Measurements from ENCODE around the gene LRMDA.

Gene LRMDA

GRCh38 chr10:76025124-76025477 lies 593.7 kb downstream of the LRMDA start:
- no peak for DNase-seq (ENCODE audit: low read depth in 2 of 2)

- no peak for DNase-seq (ENCODE audit: low read depth in 2 of 2)
Measured at GRCh38 chr10:76026176-76026771, 594.9 kb downstream of the LRMDA start.

GRCh38 chr10:76026905-76027304 lies 595.5 kb downstream of the LRMDA start:
- DNase-seq (ENCODE audit: low read depth in 2 of 2) = no peak

- DNase-seq (ENCODE audit: low read depth in 2 of 2) = no peak
Measured at GRCh38 chr10:76029782-76030181, 598.4 kb downstream of the LRMDA start.

- no peak for DNase-seq (ENCODE audit: low read depth in 2 of 2)
Measured at GRCh38 chr10:76031099-76031498, 599.7 kb downstream of the LRMDA start.

DNA sequence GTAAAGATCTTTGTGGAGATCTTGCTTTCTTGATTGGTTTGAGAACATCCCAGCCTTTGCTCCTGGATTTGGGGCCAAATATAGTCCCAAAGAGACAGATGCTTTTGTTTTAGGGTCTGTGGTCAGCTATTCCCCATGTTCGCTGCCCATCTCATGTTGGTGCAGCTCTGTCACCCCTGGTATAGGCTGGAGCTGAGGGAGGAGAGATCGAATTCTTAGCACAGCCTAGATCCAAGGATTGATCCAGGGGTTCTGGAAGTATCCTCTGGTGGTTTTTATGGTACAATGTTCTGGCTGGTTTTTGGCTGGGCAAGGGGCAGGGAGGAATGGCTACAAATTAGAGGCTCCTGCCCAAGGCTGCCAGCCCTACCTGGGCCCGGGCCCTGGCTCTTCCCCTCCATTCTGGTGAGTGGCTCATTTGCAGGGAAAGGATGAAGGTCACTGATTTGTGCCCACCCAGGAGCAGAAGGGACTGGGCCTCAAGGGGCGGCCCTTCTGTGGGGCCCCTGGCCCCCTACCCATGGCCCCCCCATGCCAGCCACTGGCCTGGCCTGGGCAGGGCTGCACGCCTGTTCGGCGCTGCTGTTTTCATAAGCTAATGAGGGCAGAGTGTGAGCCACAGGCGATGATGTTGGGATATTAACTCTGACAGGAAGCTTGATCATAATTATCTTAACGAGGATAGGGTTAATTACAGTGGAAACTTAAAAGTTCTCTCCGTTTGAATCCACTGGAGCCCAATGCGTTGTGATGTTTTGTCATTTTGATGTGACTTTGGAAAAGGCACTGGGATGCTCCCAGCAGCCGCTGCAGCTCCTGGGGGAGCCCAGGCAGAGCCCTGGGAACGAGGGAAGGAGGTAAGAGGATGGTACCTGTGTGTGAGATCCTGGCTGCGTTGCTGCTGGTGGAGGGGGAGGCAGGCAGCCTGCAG lies 600.6 kb downstream of the LRMDA start:
- DNase-seq (ENCODE audit: low read depth in 2 of 2) = no peak

GRCh38 chr10:76032700-76033039 lies 601.2 kb downstream of the LRMDA start:
- no peak for DNase-seq (ENCODE audit: low read depth in 2 of 2)

DNA sequence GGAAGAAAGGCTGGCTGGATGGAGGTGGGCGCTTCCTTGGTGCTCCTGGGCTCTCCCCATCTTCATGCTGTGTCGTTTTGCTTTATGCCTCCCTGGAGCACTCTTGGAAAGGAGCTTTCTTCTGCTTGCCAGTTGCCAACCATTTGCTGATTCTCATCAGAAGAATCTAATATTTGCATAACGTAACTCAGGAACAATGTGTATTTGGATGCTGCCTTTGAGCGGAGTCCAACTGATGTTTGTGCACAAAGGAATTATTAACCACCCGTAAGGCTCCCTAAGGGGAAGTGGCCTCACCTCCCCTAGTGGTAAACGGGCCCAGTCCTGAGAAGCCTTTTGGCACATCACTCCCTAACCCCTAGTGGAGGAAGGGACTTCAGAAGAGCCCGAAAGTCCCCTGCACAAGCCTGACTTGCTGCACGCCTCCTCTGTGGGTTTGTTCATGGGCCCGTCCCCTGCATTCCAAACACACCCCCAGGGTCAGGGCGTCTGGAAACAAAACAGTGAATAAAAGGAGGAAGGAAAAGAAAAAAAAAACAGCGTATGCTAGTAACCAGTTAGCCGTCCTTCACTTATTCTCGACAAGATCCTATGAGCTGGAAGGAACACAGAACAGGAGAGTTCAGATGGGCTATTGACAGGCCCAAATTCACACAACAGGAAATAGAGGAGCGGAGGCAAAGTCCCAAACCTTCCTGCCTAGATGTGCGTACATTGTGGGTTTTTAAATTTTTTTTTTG lies 602.2 kb downstream of the LRMDA start:
- no peak for DNase-seq (ENCODE audit: low read depth in 2 of 2)

GRCh38 chr10:76034353-76035205 lies 603.2 kb downstream of the LRMDA start:
- no peak for DNase-seq (ENCODE audit: low read depth in 2 of 2)

- DNase-seq (ENCODE audit: low read depth in 2 of 2) = no peak
Measured at GRCh38 chr10:76035206-76036110, 604.0 kb downstream of the LRMDA start.

- DNase-seq (ENCODE audit: low read depth in 2 of 2) = no peak
Measured at GRCh38 chr10:76036111-76036940, 604.9 kb downstream of the LRMDA start.

DNA sequence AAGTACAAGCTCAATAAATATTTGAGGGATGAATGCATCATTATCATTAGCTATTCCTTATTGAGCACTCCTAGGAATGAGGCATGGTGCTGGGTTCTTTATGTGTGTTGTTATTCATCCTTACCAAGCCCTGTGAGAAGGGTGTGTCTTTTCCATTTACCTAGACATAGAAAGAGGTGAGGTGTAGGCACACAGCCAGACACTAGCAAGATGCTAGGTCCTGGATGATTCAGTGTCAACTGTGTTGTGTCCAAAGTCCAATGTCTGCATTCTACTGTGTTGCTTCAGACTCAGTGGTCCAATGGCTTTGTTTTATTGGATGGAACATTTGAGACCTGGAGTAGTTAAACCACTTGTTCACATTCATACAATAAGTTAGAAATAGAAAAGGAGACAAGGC lies 605.5 kb downstream of the LRMDA start:
- DNase-seq (ENCODE audit: low read depth in 2 of 2) = no peak

DNA sequence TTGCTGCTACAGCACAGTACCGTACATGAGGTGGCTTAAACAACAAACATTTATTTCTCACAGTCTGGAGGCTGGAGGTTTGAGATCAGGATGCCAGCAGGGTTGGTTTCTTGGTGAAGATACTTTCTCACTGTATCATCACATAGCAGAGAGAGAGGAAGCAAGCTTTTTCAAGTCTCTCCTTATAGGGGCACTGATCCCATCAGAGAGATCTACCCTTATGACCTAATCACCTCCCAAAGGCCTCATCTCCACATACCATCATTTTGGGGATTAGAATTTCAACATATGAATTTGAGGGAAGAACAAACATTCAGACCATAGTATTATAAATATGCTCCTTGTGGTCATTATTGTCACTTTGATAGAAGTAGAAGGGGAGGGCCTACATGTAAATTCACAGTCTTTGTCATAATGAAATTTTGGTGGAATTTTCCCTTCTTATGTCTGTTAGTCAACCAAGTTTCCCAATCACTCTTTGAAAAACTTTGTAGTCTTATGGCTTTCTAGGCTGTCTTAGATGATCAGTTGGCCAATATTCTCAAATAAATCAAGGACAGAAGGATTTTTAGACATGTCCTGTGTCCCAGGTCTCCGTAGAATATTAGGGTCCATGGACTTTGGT lies 606.2 kb downstream of the LRMDA start:
- no peak for DNase-seq (ENCODE audit: low read depth in 2 of 2)

GRCh38 chr10:76038696-76039095 lies 607.3 kb downstream of the LRMDA start:
- no peak for DNase-seq (ENCODE audit: low read depth in 2 of 2)

GRCh38 chr10:76040107-76040829 lies 608.8 kb downstream of the LRMDA start:
- DNase-seq (ENCODE audit: low read depth in 2 of 2) = no peak

GRCh38 chr10:76040830-76041220 lies 609.4 kb downstream of the LRMDA start:
- DNase-seq (ENCODE audit: low read depth in 2 of 2) = no peak

DNA sequence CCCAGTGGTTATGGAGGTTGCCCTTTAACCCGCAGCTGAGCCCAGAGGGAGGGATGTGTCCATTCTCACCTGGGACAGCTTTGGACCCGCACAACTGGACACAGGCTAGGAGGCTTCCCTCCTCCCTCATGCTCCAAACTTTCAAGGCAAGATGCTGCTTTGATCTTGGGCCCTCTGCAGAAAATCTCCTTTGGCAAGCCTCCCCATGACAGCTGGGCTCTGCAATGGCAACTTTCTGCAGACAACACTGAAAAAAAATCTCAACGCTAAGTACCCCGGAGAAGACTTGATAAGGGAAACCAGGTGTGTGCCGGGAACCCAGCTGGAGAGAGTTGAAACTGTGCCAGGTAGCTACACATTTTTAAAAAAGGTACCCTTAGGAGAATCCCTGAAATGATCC lies 610.1 kb downstream of the LRMDA start:
- no peak for DNase-seq (ENCODE audit: low read depth in 2 of 2)

- DNase-seq (ENCODE audit: low read depth in 2 of 2) = no peak
Measured at GRCh38 chr10:76043261-76043660, 611.8 kb downstream of the LRMDA start.

DNA sequence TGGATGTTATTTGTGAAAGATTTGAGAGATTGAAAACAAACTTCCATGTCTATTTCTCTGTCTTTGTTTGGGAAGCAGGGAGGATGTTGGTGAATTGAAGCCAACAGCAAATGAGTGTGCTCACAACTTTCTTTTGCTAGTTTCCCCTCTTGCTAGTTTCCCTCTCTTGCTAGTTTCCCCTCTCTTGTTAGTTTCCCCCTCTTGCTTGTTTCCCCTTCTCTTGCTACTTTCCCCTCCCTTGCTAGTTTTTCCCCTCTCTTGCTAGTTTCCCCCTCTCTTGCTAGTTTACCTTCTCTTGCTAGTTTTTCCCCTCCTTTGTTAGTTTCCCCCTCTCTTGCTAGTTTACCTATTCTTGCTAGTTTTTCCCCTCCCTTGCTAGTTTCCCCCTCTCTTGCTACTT lies 613.3 kb downstream of the LRMDA start:
- DNase-seq (ENCODE audit: low read depth in 2 of 2) = no peak
